AG20443 (cell line): Measurements from ENCODE around the gene HUWE1.
A peak's percentile ranks its signal among the peaks of the same experiment; 100 is the strongest.
"Not testable (repeated sequence)": the region's sequence is repeated elsewhere in the genome, so short reads cannot be mapped to it uniquely, and the experiment has no call there.

Experiments
- DNase-seq: peaks from one replicate; pipeline ENCODE4 v3.0.0; 2012; ENCODE audit warnings: low spot score, mixed read lengths

HUWE1 gene

GRCh38 chrX:53504035-53504434 is 182.5 kb downstream of the HUWE1 start:
- DNase-seq = not testable (repeated sequence)

DNA sequence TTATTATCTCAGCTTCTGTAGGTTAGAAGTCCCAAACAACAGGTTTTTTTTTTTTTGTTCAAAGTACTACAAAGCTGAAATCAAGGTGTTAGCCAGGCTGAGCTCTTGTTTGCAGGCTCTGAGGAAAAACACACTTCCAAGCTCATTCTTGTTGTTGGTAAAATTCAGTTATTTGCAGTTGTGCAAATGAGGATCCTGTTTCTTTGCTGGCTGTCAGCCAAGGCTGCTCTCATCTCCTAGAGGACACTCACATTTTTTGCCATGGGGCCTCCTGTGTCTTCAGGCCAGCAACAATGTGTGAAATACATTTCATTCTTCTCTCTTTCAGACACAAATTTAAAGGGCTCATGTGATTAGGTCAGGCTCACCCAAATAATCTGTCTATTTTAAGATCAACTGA is 192.1 kb downstream of the HUWE1 start:
- DNase-seq = peak; percentile 26

GRCh38 chrX:53486285-53486684 is 200.2 kb downstream of the HUWE1 start:
- DNase-seq = no peak

- no peak for DNase-seq
Measured at GRCh38 chrX:53483838-53484405, 202.6 kb downstream of the HUWE1 start.

- DNase-seq = no peak
Measured at GRCh38 chrX:53483416-53483815, 203.1 kb downstream of the HUWE1 start.
